ENCODE measurements around the gene BLACAT1. TPM values are rescaled to one million over a fixed set of nuclear protein-coding genes. Genes with fewer than 3 reads are reported as not detected.

The BLACAT1 gene
- total and polyA plus RNA-seq, 2 of the 13 experiments (the other 11 are each of a cell fraction or from before 2014, with no cell fraction given): 1.2 to 2.8 TPM

- POLR2A ChIA-PET: interaction anchor here (1.5 to 4.4 kb wide), 2 partner anchors 10 to 15 kb away, joined by 6 to 95 read pairs; no protein-coding TSS in a partner anchor
- FAIRE-seq (no peak), ATAC-seq (no peak), DNase-seq (ENCODE audit: low spot score) (no peak)
- H3K27ac ChIP-seq (ENCODE audit: extremely low read length, insufficient read depth, low read length): no peak overlapping the region
- intact Hi-C loops (cut with micrococcal nuclease; ENCODE audit: unreplicated experiment): no loop called here
- H4K20me1 ChIP-seq (ENCODE audit: insufficient read depth, low read length): peaks cover 4% of the 10 kb centered on the region; the same call in 1 of the 2 replicates
- no peaks in the 10 kb centered on the region for H3K36me3 ChIP-seq (replicated peaks in 1 of 2; ENCODE audit: control insufficient read depth in 1 of 2, insufficient read depth in 2 of 2, low read length in 2 of 2)
- CTCF ChIA-PET (ENCODE audit: low intra/inter-chr PET ratio, low total read pairs): interaction anchor here (2.2 kb wide), 1 partner anchor 45 kb away, joined by 14 read pairs; no protein-coding TSS in a partner anchor
- no peak overlapping the region for H2AFZ ChIP-seq (ENCODE audit: low read length)
- TF ChIP-seq AGO2 (optimal IDR thresholded peaks at IDR 0.05; ENCODE audit: low read depth, low read length) (peak; percentile 83), ZNF761 (CRISPR knock-in tag; conservative IDR thresholded peaks at IDR 0.05) (no peak)
- H3K4me2 ChIP-seq (ENCODE audit: low read depth, low read length): no peak overlapping the region
- no peaks in the 10 kb centered on the region for H3K79me2 ChIP-seq (ENCODE audit: insufficient read depth, low read length)
- H3K27me3 ChIP-seq (ENCODE audit: control insufficient read depth in 1 of 2, insufficient read depth in 2 of 2, low read length in 2 of 2): peaks cover 3 to 13% of the 10 kb centered on the region in 2 experiments; a peak in 4 of 5 replicates
- no peaks in the 10 kb centered on the region for H3K9me3 ChIP-seq (ENCODE audit: low read length)
- no peak overlapping the region for H3K9ac ChIP-seq (ENCODE audit: insufficient read depth, low read depth, low read length)
- BruUV-seq (replicated peaks): no TSS peak
- 93% methylated on average over 3 of the region's 5 CpGs for WGBS (ENCODE audit: low lambda C conversion rate)
- in situ Hi-C loops (cut with HindIII; ENCODE audit: extremely low pct_ligation_motif_present, low pct_unique_long_range_greater_than_20kb): no loop called here
- no peak overlapping the region for H3K4me3 ChIP-seq (replicated peaks in 1 of 3; ENCODE audit: insufficient read depth in 1 of 3, low read depth in 2 of 3, low read length in 3 of 3)
- peaks cover 64% of the 10 kb centered on the region for H3K4me1 ChIP-seq (ENCODE audit: insufficient read depth, low read length)
Measured at GRCh38 chr1:205440121-205440475, 15.7 kb downstream of the BLACAT1 start.

- H3K36me3 ChIP-seq (replicated peaks in 1 of 2; ENCODE audit: control insufficient read depth in 1 of 2, insufficient read depth in 2 of 2, low read length in 2 of 2): no peaks in the 10 kb centered on the region
- H3K4me3 ChIP-seq (replicated peaks in 1 of 3; ENCODE audit: insufficient read depth in 1 of 3, low read depth in 2 of 3, low read length in 3 of 3): no peak overlapping the region; a peak in 1 of 6 replicates
- ChIA-PET POLR2A (interaction anchor here (0.9 to 4.4 kb wide), 5 partner anchors 12 to 193 kb away, joined by 3 to 95 read pairs (median 3); partner anchors contain the start of gene ELK4), CTCF (ENCODE audit: low intra/inter-chr PET ratio, low total read pairs) (interaction anchor here (1.3 to 2.2 kb wide), 3 partner anchors 12 to 85 kb away, joined by 4 to 14 read pairs (median 4); no protein-coding TSS in a partner anchor)
- H2AFZ ChIP-seq (ENCODE audit: low read length): no peak overlapping the region
- in situ Hi-C loops (cut with HindIII; ENCODE audit: extremely low pct_ligation_motif_present, low pct_unique_long_range_greater_than_20kb): no loop called here
- ATAC-seq (peak; percentile 66), FAIRE-seq (peak; percentile 91), DNase-seq (ENCODE audit: low spot score) (peak; percentile 58)
- no peaks in the 10 kb centered on the region for H3K79me2 ChIP-seq (ENCODE audit: insufficient read depth, low read length)
- H3K4me1 ChIP-seq (ENCODE audit: insufficient read depth, low read length): peaks cover 50% of the 10 kb centered on the region
- H3K9me3 ChIP-seq (ENCODE audit: low read length): no peaks in the 10 kb centered on the region
- no TSS peak for BruUV-seq (replicated peaks)
- 27% methylated on average over 9 of the region's 13 CpGs for WGBS (ENCODE audit: low lambda C conversion rate)
- H4K20me1 ChIP-seq (ENCODE audit: insufficient read depth, low read length): peaks cover 4% of the 10 kb centered on the region; the same call in 1 of the 2 replicates
- H3K27me3 ChIP-seq (ENCODE audit: control insufficient read depth in 1 of 2, insufficient read depth in 2 of 2, low read length in 2 of 2): peaks cover 6 to 21% of the 10 kb centered on the region in 2 experiments; a peak in 4 of 5 replicates
- intact Hi-C loops (cut with micrococcal nuclease; ENCODE audit: unreplicated experiment): loop anchor here (2.0 kb wide), 1 partner anchor 46 kb away; no protein-coding TSS in a partner anchor
- no peak overlapping the region for H3K27ac ChIP-seq (ENCODE audit: extremely low read length, insufficient read depth, low read length)
- H3K9ac ChIP-seq (ENCODE audit: insufficient read depth, low read depth, low read length): no peak overlapping the region; the same call in 1 of the 2 replicates
- H3K4me2 ChIP-seq (ENCODE audit: low read depth, low read length): peak overlapping the region; percentile 57; the same call in 1 of the 2 replicates
- TF ChIP-seq ZNF136 (CRISPR knock-in tag; IDR thresholded peaks at IDR 0.05; ENCODE audit: low read depth) (0 out of 2 replicates have a peak, but pooled peaks have one; percentile 44), PRDM15 (CRISPR knock-in tag; IDR thresholded peaks at IDR 0.05) (no peak), ZFP91 (CRISPR knock-in tag; IDR thresholded peaks at IDR 0.05; ENCODE audit: borderline replicate concordance) (peak; percentile 53; the same call in 1 of the 2 replicates), HOXA7 (CRISPR knock-in tag; IDR thresholded peaks at IDR 0.05) (no peak), GABPB1 (CRISPR knock-in tag; IDR thresholded peaks at IDR 0.05) (0 out of 2 replicates have a peak, but pooled peaks have one; percentile 11), KDM2A (CRISPR knock-in tag; IDR thresholded peaks at IDR 0.05; ENCODE audit: borderline replicate concordance, low read depth) (peak; percentile 19; the same call in 1 of the 2 replicates)
Measured at GRCh38 chr1:205438213-205439158, 17.4 kb downstream of the BLACAT1 start.

Data from HepG2 (cell line).